Transverse colon (tissue), 4 donors: ENCODE results near the gene PPDPF.

Experiments used
- CTCF ChIP-seq, 5 experiments: fragments of 200-600 bp in 3 of 5; fragments of 450-650 bp in 2 of 5; sonication (generic) in 3 of 5; IDR thresholded peaks; 1 replicate in 2 of 5; 2 replicates in 3 of 5; pipeline ENCODE4 v1.5.1; 2016 to 2017; ENCODE audit warnings: antibody characterized with exemption in 5 of 5, inconsistent platforms in 3 of 5, mild to moderate bottlenecking in 2 of 5, moderate library complexity in 1 of 5
- EP300 ChIP-seq: sonication (generic); formaldehyde crosslinking; IDR thresholded peaks from one replicate; pipeline ENCODE4 v1.6.1; 2017; ENCODE audit warnings: antibody characterized with exemption, low read depth
- POLR2A ChIP-seq: fragments of 450-650 bp; IDR thresholded peaks from one replicate; pipeline ENCODE4 v1.6.1; 2016; ENCODE audit warnings: antibody characterized with exemption, mild to moderate bottlenecking, moderate library complexity
- POLR2AphosphoS5 ChIP-seq, 3 donors: sonication (generic); formaldehyde crosslinking; IDR thresholded peaks; one replicate each; pipeline ENCODE4 v1.6.1; 2016; ENCODE audit warnings: antibody characterized with exemption in 3 of 3

- TF ChIP-seq CTCF (IDR thresholded peaks at IDR 0.05) (no peak), POLR2AphosphoS5 (IDR thresholded peaks at IDR 0.05) (no peak), POLR2A (peak; percentile 0), EP300 (no peak)
Observed at GRCh38 chr20:63534427-63534830, 13.9 kb downstream of the PPDPF start.
